ENCODE results near the gene SLC6A7. TPM values are rescaled to one million over a fixed set of nuclear protein-coding genes. Genes with fewer than 3 reads are reported as not detected.
"Not testable (repeated sequence)": the region's sequence is repeated elsewhere in the genome, so short reads cannot be mapped to it uniquely, and the experiment has no call there.

SLC6A7 gene
- total and polyA plus RNA-seq, 9 donors = 0.02 TPM; not detected in 8

DNA sequence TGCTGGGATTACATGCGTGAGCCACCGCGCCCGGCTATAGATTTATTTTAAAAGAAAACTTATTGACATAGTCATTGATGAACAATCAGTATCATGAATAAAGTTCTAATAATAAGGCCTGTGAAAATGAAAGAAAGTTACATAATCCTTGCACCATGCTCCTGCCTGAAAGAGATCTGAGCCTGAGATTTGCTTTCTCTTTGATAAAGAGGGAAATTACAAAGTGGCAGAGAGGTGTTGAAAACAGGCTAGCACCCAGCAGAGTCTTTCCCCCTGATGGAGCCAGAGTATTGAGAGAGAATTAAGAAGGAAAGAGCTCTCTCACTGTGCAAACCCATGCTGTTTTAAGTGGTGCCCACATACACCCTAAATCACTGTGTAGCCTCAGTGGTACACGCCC is 37.2 kb downstream of the SLC6A7 start:
- Histone ChIP-seq H3K27me3 (no peaks in the 10 kb centered on the region), H3K4me3 (no peak overlapping the region), H3K4me1 (ENCODE audit: insufficient read depth) (no peaks in the 10 kb centered on the region), H3K9me3 (no peaks in the 10 kb centered on the region), H3K27ac (no peak overlapping the region), H3K36me3 (no peaks in the 10 kb centered on the region)
- no peak for DNase-seq
- WGBS, 3 donors = 95 to 98% (median 95%) methylated on average over 5 of the region's 5 CpGs
- TF ChIP-seq EP300 (IDR thresholded peaks at IDR 0.05) (no peak), POLR2A (IDR thresholded peaks at IDR 0.05) (no peak)
- TF ChIP-seq, protein P1, sequence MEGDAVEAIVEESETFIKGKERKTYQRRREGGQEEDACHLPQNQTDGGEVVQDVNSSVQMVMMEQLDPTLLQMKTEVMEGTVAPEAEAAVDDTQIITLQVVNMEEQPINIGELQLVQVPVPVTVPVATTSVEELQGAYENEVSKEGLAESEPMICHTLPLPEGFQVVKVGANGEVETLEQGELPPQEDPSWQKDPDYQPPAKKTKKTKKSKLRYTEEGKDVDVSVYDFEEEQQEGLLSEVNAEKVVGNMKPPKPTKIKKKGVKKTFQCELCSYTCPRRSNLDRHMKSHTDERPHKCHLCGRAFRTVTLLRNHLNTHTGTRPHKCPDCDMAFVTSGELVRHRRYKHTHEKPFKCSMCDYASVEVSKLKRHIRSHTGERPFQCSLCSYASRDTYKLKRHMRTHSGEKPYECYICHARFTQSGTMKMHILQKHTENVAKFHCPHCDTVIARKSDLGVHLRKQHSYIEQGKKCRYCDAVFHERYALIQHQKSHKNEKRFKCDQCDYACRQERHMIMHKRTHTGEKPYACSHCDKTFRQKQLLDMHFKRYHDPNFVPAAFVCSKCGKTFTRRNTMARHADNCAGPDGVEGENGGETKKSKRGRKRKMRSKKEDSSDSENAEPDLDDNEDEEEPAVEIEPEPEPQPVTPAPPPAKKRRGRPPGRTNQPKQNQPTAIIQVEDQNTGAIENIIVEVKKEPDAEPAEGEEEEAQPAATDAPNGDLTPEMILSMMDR (IDR thresholded peaks at IDR 0.05) = no peak
- intact Hi-C loops (cut with DNase I) = loop anchor here in 1 of 4 donors (10.0 kb wide), 1 partner anchor 118 kb away; no protein-coding TSS in a partner anchor

DNA sequence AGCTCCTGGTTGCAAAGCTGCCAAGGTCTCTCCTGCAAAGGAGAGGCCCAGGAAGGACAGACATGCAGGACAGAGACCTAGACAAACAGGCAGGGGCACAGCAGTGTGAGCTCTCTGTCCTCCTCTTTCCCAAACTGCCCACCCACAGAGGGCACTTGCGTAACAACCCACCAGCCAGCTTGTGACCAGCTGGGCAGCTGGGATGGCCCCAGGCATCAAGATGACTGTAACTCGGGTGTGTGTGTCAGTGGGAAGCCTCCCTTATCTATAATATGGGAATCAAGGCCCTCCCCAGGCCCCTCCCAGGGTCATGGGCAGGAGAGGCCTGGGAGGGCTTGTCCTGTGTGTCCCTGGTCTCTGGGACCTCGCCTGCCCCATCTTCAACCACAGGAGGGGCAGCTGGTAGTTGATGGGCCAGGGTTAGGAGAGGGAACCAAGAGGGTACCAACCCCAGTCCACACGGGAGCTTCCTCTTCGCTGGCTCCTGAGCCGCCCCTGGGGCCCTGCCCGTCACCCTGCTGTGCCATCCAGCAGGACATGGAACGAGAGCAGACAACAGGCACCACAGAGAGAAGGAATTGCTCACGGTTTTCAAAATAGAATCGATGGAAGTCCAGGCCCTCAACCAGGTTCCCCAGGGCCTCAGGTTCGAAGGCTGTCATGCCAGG is 37.9 kb downstream of the SLC6A7 start:
- intact Hi-C loops (cut with DNase I) = loop anchor here in 1 of 4 donors (10.0 kb wide), 1 partner anchor 117 kb away; no protein-coding TSS in a partner anchor
- Histone ChIP-seq H3K9me3 (no peaks in the 10 kb centered on the region), H3K27ac (no peak overlapping the region), H3K36me3 (no peaks in the 10 kb centered on the region), H3K4me3 (no peak overlapping the region), H3K27me3 (no peaks in the 10 kb centered on the region), H3K4me1 (ENCODE audit: insufficient read depth) (no peaks in the 10 kb centered on the region)
- WGBS, 3 donors = 79 to 88% (median 83%) methylated on average over 11 of the region's 11 CpGs
- no peak for TF ChIP-seq POLR2A (IDR thresholded peaks at IDR 0.05)
- TF ChIP-seq EP300 (IDR thresholded peaks at IDR 0.05) = no peak
- TF ChIP-seq, protein P1 (IDR thresholded peaks at IDR 0.05) = no peak
- no peak for DNase-seq

DNA sequence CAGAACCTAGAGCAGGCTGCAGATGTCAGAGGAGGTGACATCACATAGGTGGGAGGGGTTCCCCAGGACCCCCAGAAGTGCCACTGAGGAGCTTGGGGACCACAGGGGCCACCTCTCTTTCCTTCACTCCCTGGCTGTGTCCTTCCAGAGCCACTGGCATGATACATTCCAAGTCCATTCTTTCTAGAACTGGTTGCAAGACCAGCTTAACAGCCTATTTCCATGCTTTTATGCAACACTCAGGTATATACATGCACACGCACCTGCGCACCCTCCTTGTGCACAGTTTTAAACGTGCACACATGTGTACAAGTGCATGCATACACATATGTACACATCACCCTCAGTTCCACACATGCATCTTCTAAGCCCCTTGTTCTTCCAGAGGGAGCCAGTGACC is 39.7 kb downstream of the SLC6A7 start:
- no peaks in the 10 kb centered on the region for H3K27me3 ChIP-seq
- no peaks in the 10 kb centered on the region for H3K9me3 ChIP-seq
- TF ChIP-seq POLR2A (IDR thresholded peaks at IDR 0.05) = no peak
- no peaks in the 10 kb centered on the region for H3K4me1 ChIP-seq (ENCODE audit: insufficient read depth)
- DNase-seq = no peak
- H3K4me3 ChIP-seq = no peak overlapping the region
- H3K27ac ChIP-seq = no peak overlapping the region
- 82 to 97% (median 90%) methylated on average over 3 of the region's 3 CpGs for WGBS, 3 donors
- intact Hi-C loops (cut with DNase I) = loop anchor here in 1 of 4 donors (10.0 kb wide), 1 partner anchor 115 kb away; no protein-coding TSS in a partner anchor
- no peaks in the 10 kb centered on the region for H3K36me3 ChIP-seq

DNA sequence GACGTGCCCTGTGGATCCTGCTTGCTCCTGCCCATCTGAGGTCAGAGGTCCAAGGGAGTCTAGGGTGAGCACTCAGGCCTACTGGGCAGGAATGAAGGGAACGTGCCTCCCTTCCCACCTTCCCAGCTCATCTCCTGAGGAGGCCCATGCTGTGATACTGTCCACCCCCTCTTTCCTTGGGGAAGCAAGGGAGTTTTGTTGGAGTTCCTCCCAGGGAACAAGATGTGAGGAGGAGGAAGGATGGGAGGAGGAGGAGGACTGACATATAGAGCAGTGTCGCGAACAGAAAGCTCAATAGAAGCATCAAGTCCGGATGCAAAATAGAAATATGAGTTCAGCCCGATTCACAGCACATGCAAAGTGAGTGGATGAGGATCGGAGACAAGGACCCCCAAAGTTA is 41.0 kb downstream of the SLC6A7 start:
- H3K27me3 ChIP-seq = no peaks in the 10 kb centered on the region
- WGBS, 3 donors = 58 to 78% (median 75%) methylated on average over 7 of the region's 7 CpGs
- no peak overlapping the region for H3K27ac ChIP-seq
- no peaks in the 10 kb centered on the region for H3K36me3 ChIP-seq
- intact Hi-C loops (cut with DNase I) = no loop called here
- TF ChIP-seq POLR2A (IDR thresholded peaks at IDR 0.05) = no peak
- TF ChIP-seq EP300 (IDR thresholded peaks at IDR 0.05) = no peak
- no peak overlapping the region for H3K4me3 ChIP-seq
- DNase-seq = no peak
- no peaks in the 10 kb centered on the region for H3K9me3 ChIP-seq
- no peaks in the 10 kb centered on the region for H3K4me1 ChIP-seq (ENCODE audit: insufficient read depth)

DNA sequence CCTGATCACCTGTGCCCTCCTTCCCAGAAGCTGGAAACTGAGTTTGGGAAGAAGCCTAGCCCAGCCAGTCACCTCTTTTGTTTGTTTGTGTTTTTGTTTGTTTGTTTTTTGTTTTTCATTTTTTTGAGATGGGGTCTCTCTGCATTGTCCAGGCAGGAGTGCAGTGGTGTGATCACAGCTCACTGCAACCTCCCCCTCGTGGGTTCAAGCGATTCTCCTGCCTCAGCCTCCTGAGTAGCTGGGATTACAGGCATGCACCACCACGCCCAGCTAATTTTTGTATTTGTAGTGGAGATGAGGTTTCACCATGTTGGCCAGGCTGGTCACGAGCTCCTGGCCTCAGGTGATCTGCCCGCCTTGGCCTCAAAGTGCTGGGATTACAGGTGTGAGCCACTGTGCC is 43.8 kb downstream of the SLC6A7 start:
- intact Hi-C loops (cut with DNase I); H3K27ac ChIP-seq; DNase-seq; H3K4me1 ChIP-seq (ENCODE audit: insufficient read depth); H3K9me3 ChIP-seq; H3K4me3 ChIP-seq; H3K27me3 ChIP-seq; H3K36me3 ChIP-seq: not testable (repeated sequence)
- 93 to 97% (median 96%) methylated on average over 5 of the region's 5 CpGs for WGBS, 3 donors
